Body of pancreas (tissue), 4 donors: ENCODE results near the gene LVRN.

Experiments
- CTCF ChIP-seq, 7 experiments: fragments of 450-650 bp in 4 of 7; fragments of 200-600 bp in 3 of 7; sonication (generic) in 3 of 7; IDR thresholded peaks; one replicate each; pipeline ENCODE4 v1.5.1; 2016 to 2019; ENCODE audit warnings: antibody characterized with exemption in 7 of 7
- POLR2A ChIP-seq, 3 donors: fragments of 450-650 bp; IDR thresholded peaks; one replicate each; pipeline ENCODE4 v1.6.1; 2016; ENCODE audit warnings: antibody characterized with exemption in 3 of 3, mild to moderate bottlenecking in 2 of 3

- TF ChIP-seq CTCF (IDR thresholded peaks at IDR 0.05), result no peak
- no peak for TF ChIP-seq POLR2A (IDR thresholded peaks at IDR 0.05)
Observed at GRCh38 chr5:116058346-116058936, 96.2 kb downstream of the LVRN start.
